Loucy (cell line): ENCODE measurements around the gene ARHGAP45.

Experiments
- H2AFZ ChIP-seq: fragments of 200-600 bp; sonication (generic); 2 replicates; pipeline ENCODE4 v1.6.0; 2016; ENCODE audit warnings: antibody characterized with exemption, mild to moderate bottlenecking, low read length, moderate library complexity
- H3F3A ChIP-seq: fragments of 200-600 bp; 2 replicates; pipeline ENCODE4 v1.6.0; 2016; ENCODE audit warnings: antibody characterized with exemption, low read depth, mild to moderate bottlenecking
- H3K27me3 ChIP-seq: fragments of 200-600 bp; sonication (generic); 2 replicates; pipeline ENCODE4 v1.6.1; 2014; ENCODE audit warnings: low read length, mild to moderate bottlenecking; ENCODE audit not compliant: insufficient read depth, poor library complexity, severe bottlenecking
- H3K36me3 ChIP-seq: fragments of 200-600 bp; sonication (generic); 2 replicates; pipeline ENCODE4 v1.6.1; 2016; ENCODE audit warnings: low read length; ENCODE audit not compliant: insufficient read depth
- H3K4me1 ChIP-seq: fragments of 200-600 bp; sonication (generic); 2 replicates; pipeline ENCODE4 v1.5.1; 2014; ENCODE audit warnings: low read length, mild to moderate bottlenecking; ENCODE audit not compliant: insufficient read depth, poor library complexity, severe bottlenecking
- H3K4me2 ChIP-seq: fragments of 200-600 bp; sonication (generic); 2 replicates; pipeline ENCODE4 v1.6.0; 2014; ENCODE audit warnings: antibody characterized with exemption, low read length, low read depth, mild to moderate bottlenecking; ENCODE audit not compliant: poor library complexity, severe bottlenecking
- H3K4me3 ChIP-seq: fragments of 200-600 bp; sonication (generic); 2 replicates; pipeline ENCODE4 v1.5.1; 2014; ENCODE audit warnings: low read length, mild to moderate bottlenecking, mixed read lengths; ENCODE audit not compliant: poor library complexity, severe bottlenecking
- H3K79me2 ChIP-seq: fragments of 200-600 bp; sonication (generic); 2 replicates; pipeline ENCODE4 v1.6.1; 2014; ENCODE audit warnings: low read length; ENCODE audit not compliant: insufficient read depth
- H3K9ac ChIP-seq: fragments of 200-600 bp; sonication (generic); 2 replicates; pipeline ENCODE4 v1.6.0; 2014; ENCODE audit warnings: mild to moderate bottlenecking, low read depth, low read length, moderate library complexity; ENCODE audit not compliant: poor library complexity, severe bottlenecking
- H3K9me2 ChIP-seq: fragments of 200-600 bp; sonication (generic); replicated peaks from 2 replicates; pipeline ENCODE4 v1.6.1; 2016; ENCODE audit warnings: low read depth, low read length, mixed read lengths
- H3K9me3 ChIP-seq: fragments of 200-600 bp; sonication (generic); 2 replicates; pipeline ENCODE4 v1.6.1; 2014; ENCODE audit warnings: mild to moderate bottlenecking, antibody characterized with exemption, low read length, low read depth; ENCODE audit not compliant: insufficient read depth
- H4K20me1 ChIP-seq: fragments of 200-600 bp; sonication (generic); 2 replicates; pipeline ENCODE4 v1.6.0; 2014; ENCODE audit warnings: antibody characterized with exemption, low read length, mild to moderate bottlenecking; ENCODE audit not compliant: insufficient read depth, poor library complexity, severe bottlenecking
- EZH2phosphoT487 ChIP-seq: fragments of 200-600 bp; IDR thresholded peaks from 2 replicates; pipeline ENCODE4 v1.6.1; 2018; ENCODE audit warnings: antibody characterized with exemption, mild to moderate bottlenecking, moderate library complexity, borderline replicate concordance
- TF ChIP-seq, protein P1 (sequence below): fragments of 200-600 bp; sonication (generic); conservative IDR thresholded peaks from 2 replicates; pipeline ENCODE4 v1.5.1; 2014; ENCODE audit warnings: mild to moderate bottlenecking, antibody characterized with exemption, low read length

The ARHGAP45 gene

GRCh38 chr19:1107661-1108261 lies 40.8 kb downstream of the ARHGAP45 start:
- Histone ChIP-seq H3K4me1 (peaks cover 11% of the 10 kb centered on the region), H2AFZ (no peak overlapping the region), H3K9me2 (no peaks in the 10 kb centered on the region), H4K20me1 (peaks cover 21% of the 10 kb centered on the region), H3K36me3 (peaks cover 10% of the 10 kb centered on the region; the same call in 1 of the 2 replicates), H3K79me2 (peaks cover 21% of the 10 kb centered on the region), H3K9me3 (no peaks in the 10 kb centered on the region), H3K4me3 (no peak overlapping the region), H3K9ac (no peak overlapping the region), H3F3A (no peaks in the 10 kb centered on the region), H3K27me3 (no peaks in the 10 kb centered on the region), H3K4me2 (no peak overlapping the region)
- TF ChIP-seq, protein P1, sequence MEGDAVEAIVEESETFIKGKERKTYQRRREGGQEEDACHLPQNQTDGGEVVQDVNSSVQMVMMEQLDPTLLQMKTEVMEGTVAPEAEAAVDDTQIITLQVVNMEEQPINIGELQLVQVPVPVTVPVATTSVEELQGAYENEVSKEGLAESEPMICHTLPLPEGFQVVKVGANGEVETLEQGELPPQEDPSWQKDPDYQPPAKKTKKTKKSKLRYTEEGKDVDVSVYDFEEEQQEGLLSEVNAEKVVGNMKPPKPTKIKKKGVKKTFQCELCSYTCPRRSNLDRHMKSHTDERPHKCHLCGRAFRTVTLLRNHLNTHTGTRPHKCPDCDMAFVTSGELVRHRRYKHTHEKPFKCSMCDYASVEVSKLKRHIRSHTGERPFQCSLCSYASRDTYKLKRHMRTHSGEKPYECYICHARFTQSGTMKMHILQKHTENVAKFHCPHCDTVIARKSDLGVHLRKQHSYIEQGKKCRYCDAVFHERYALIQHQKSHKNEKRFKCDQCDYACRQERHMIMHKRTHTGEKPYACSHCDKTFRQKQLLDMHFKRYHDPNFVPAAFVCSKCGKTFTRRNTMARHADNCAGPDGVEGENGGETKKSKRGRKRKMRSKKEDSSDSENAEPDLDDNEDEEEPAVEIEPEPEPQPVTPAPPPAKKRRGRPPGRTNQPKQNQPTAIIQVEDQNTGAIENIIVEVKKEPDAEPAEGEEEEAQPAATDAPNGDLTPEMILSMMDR = no peak
- no peak for TF ChIP-seq EZH2phosphoT487

- H3K9ac ChIP-seq = no peak overlapping the region
- H3K4me2 ChIP-seq = no peak overlapping the region
- H3K4me3 ChIP-seq = no peak overlapping the region
- no peaks in the 10 kb centered on the region for H3K9me3 ChIP-seq
- peaks cover 21% of the 10 kb centered on the region for H3K79me2 ChIP-seq
- TF ChIP-seq EZH2phosphoT487 = no peak
- TF ChIP-seq, protein P1 = no peak
- H3K27me3 ChIP-seq = no peaks in the 10 kb centered on the region
- H3F3A ChIP-seq = no peaks in the 10 kb centered on the region
- no peak overlapping the region for H2AFZ ChIP-seq
- H3K4me1 ChIP-seq = peaks cover 11% of the 10 kb centered on the region
- H4K20me1 ChIP-seq = peaks cover 21% of the 10 kb centered on the region
- peaks cover 10% of the 10 kb centered on the region; the same call in 1 of the 2 replicates for H3K36me3 ChIP-seq
- H3K9me2 ChIP-seq = no peaks in the 10 kb centered on the region
These were observed 41.5 kb downstream of the ARHGAP45 start for GRCh38 chr19:1108291-1109031.

GRCh38 chr19:1109032-1109551 lies 42.1 kb downstream of the ARHGAP45 start:
- H3K9ac ChIP-seq = no peak overlapping the region
- no peak overlapping the region for H2AFZ ChIP-seq
- H3K9me2 ChIP-seq = no peaks in the 10 kb centered on the region
- H3K36me3 ChIP-seq = peaks cover 16% of the 10 kb centered on the region; the same call in 1 of the 2 replicates
- no peaks in the 10 kb centered on the region for H3K9me3 ChIP-seq
- H3K27me3 ChIP-seq = no peaks in the 10 kb centered on the region
- H3K4me2 ChIP-seq = no peak overlapping the region
- no peak for TF ChIP-seq EZH2phosphoT487
- TF ChIP-seq, protein P1 = no peak
- H3K4me3 ChIP-seq = no peak overlapping the region
- peaks cover 21% of the 10 kb centered on the region for H4K20me1 ChIP-seq
- peaks cover 21% of the 10 kb centered on the region for H3K79me2 ChIP-seq
- no peaks in the 10 kb centered on the region for H3F3A ChIP-seq
- H3K4me1 ChIP-seq = peaks cover 11% of the 10 kb centered on the region
